Ishikawa (cell line): ENCODE measurements around the gene LRFN3.

Source experiments
- CEBPB ChIP-seq: IDR thresholded peaks from 2 replicates; pipeline ENCODE4 v1.6.1; 2012
- CREB1 ChIP-seq: IDR thresholded peaks from 2 replicates; pipeline ENCODE4 v1.6.1; 2012; ENCODE audit warnings: low read depth
- EGR1 ChIP-seq: IDR thresholded peaks from 2 replicates; pipeline ENCODE4 v1.6.1; 2012
- EP300 ChIP-seq: IDR thresholded peaks from 2 replicates; pipeline ENCODE4 v1.6.1; 2012; ENCODE audit warnings: borderline replicate concordance
- FOXM1 ChIP-seq: IDR thresholded peaks from 2 replicates; pipeline ENCODE4 v1.6.1; 2012; ENCODE audit warnings: low read depth, borderline replicate concordance
- MAX ChIP-seq: IDR thresholded peaks from 2 replicates; pipeline ENCODE4 v1.6.1; 2012
- NFIC ChIP-seq: IDR thresholded peaks from 2 replicates; pipeline ENCODE4 v1.6.1; 2012
- RAD21 ChIP-seq: IDR thresholded peaks from 2 replicates; pipeline ENCODE4 v1.6.1; 2012; ENCODE audit warnings: low read depth
- REST ChIP-seq: IDR thresholded peaks from 2 replicates; pipeline ENCODE4 v1.6.1; 2012; ENCODE audit warnings: low read depth, mild to moderate bottlenecking
- TAF1 ChIP-seq: IDR thresholded peaks from 2 replicates; pipeline ENCODE4 v1.6.1; 2012; ENCODE audit warnings: low read depth, mild to moderate bottlenecking
- TCF12 ChIP-seq: IDR thresholded peaks from 2 replicates; pipeline ENCODE4 v1.6.1; 2012; ENCODE audit warnings: low read depth
- TEAD4 ChIP-seq: IDR thresholded peaks from 2 replicates; pipeline ENCODE4 v1.6.1; 2012
- USF1 ChIP-seq: IDR thresholded peaks from 2 replicates; pipeline ENCODE4 v1.6.1; 2012
- YY1 ChIP-seq: IDR thresholded peaks from 2 replicates; pipeline ENCODE4 v1.6.1; 2012; ENCODE audit warnings: low read depth
- ZBTB7A ChIP-seq: IDR thresholded peaks from 2 replicates; pipeline ENCODE4 v1.6.1; 2012; ENCODE audit warnings: low read depth

The LRFN3 gene

GRCh38 chr19:35940078-35940775 is 4.1 kb downstream of the LRFN3 start:
- TF ChIP-seq TAF1 (no peak), RAD21 (no peak), EP300 (no peak), EGR1 (no peak), ZBTB7A (no peak), USF1 (no peak), TCF12 (no peak), REST (no peak)

- TF ChIP-seq USF1 (no peak), FOXM1 (no peak), TCF12 (no peak), REST (no peak), ZBTB7A (no peak), EGR1 (no peak), RAD21 (no peak), CREB1 (no peak), MAX (no peak), TEAD4 (no peak), TAF1 (no peak), NFIC (no peak), EP300 (no peak), CEBPB (no peak), YY1 (no peak)
These were observed 4.7 kb downstream of the LRFN3 start for GRCh38 chr19:35940839-35941238.

GRCh38 chr19:35942235-35942634 is 6.1 kb downstream of the LRFN3 start:
- no peak for TF ChIP-seq FOXM1
- no peak for TF ChIP-seq TEAD4
- no peak for TF ChIP-seq REST
- TF ChIP-seq EGR1, result no peak
- no peak for TF ChIP-seq NFIC
- TF ChIP-seq CREB1, result no peak
- TF ChIP-seq RAD21, result no peak
- no peak for TF ChIP-seq TAF1
- no peak for TF ChIP-seq EP300
- no peak for TF ChIP-seq YY1
- no peak for TF ChIP-seq ZBTB7A
- no peak for TF ChIP-seq MAX
- TF ChIP-seq TCF12, result no peak
- no peak for TF ChIP-seq USF1
- no peak for TF ChIP-seq CEBPB
